GM18517 (cell line): ENCODE results near the gene CCDC184.
"Not testable (repeated sequence)": the region's sequence is repeated elsewhere in the genome, so short reads cannot be mapped to it uniquely, and the experiment has no call there.

Source experiments
- ATAC-seq: cut with Tn5 transposase; IDR thresholded peaks from one replicate; pipeline ENCODE4 v1.9.1; 2021; ENCODE audit warnings: mild to moderate bottlenecking, moderate library complexity; ENCODE audit not compliant: unreplicated experiment

The CCDC184 gene

GRCh38 chr12:48183091-48183875 is at the start of gene CCDC184:
TSS of gene CCDC184 (plus strand) at chr12:48183644. CDS start at chr12:48184123, 479 bp downstream.
- ATAC-seq, result peak; percentile 75

- no peak for ATAC-seq
These were observed 48.4 kb upstream of the CCDC184 start for GRCh38 chr12:48135027-48135426.

GRCh38 chr12:48142818-48143674 is 40.4 kb upstream of the CCDC184 start:
- no peak for ATAC-seq

- ATAC-seq, result no peak
These were observed 39.5 kb upstream of the CCDC184 start for GRCh38 chr12:48143898-48144297.

GRCh38 chr12:48145981-48146380 is 37.5 kb upstream of the CCDC184 start:
- no peak for ATAC-seq

- no peak for ATAC-seq
These were observed 32.2 kb upstream of the CCDC184 start for GRCh38 chr12:48151103-48151771.

GRCh38 chr12:48155786-48156185 is 27.7 kb upstream of the CCDC184 start:
- ATAC-seq, result not testable (repeated sequence)

- no peak for ATAC-seq
These were observed 26.8 kb upstream of the CCDC184 start for GRCh38 chr12:48156652-48157017.

GRCh38 chr12:48157018-48157888 is 26.2 kb upstream of the CCDC184 start, which contains the start of gene ASB8:
TSS of gene ASB8 (minus strand) at chr12:48157515. CDS start at chr12:48153496, 4,019 bp downstream.
- ATAC-seq, result peak; percentile 90

- ATAC-seq, result peak; percentile 17
These were observed 25.5 kb upstream of the CCDC184 start for GRCh38 chr12:48157889-48158370.

GRCh38 chr12:48160046-48160445 is 23.4 kb upstream of the CCDC184 start:
- ATAC-seq, result no peak

GRCh38 chr12:48160807-48161206 is 22.6 kb upstream of the CCDC184 start:
- ATAC-seq, result no peak

- no peak for ATAC-seq
These were observed 20.2 kb upstream of the CCDC184 start for GRCh38 chr12:48163150-48163747.

- no peak for ATAC-seq
These were observed 19.0 kb upstream of the CCDC184 start for GRCh38 chr12:48164451-48164850.

- ATAC-seq, result peak; percentile 66
These were observed 18.1 kb upstream of the CCDC184 start for GRCh38 chr12:48165089-48165981.

GRCh38 chr12:48169011-48169410 is 14.4 kb upstream of the CCDC184 start:
- no peak for ATAC-seq

- ATAC-seq, result no peak
These were observed 7.6 kb upstream of the CCDC184 start for GRCh38 chr12:48175613-48176416.

GRCh38 chr12:48176417-48176751 is 7.1 kb upstream of the CCDC184 start:
- ATAC-seq, result no peak
